Eye (tissue), 1 donor: ENCODE measurements around the gene REEP1.
"Not testable (repeated sequence)": the region's sequence is repeated elsewhere in the genome, so short reads cannot be mapped to it uniquely, and the experiment has no call there.

ENCODE experiments used
- DNase-seq: peaks from one replicate; pipeline ENCODE4 v3.0.0-alpha.2; 2015

Gene REEP1

DNA sequence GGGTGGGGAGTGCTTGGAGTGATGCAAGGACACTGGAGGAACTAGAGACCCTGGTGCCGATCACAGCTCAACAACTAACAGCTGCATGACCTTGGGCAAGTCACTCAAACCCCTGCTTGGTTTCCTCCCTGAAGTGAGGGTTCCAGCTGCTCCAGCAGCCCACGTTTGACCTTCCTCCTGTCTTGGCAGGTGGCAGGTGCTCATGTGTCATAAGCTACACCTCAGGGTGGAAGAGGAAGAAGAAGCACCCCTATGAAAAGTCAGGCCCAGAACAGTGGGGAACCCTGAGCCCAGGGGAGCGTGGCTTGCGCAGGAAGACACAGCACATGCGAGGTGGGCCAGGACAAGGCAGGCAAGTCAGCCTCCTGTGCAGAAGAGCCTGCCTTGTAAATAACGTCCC lies 95.8 kb downstream of the REEP1 start:
- DNase-seq = no peak

DNA sequence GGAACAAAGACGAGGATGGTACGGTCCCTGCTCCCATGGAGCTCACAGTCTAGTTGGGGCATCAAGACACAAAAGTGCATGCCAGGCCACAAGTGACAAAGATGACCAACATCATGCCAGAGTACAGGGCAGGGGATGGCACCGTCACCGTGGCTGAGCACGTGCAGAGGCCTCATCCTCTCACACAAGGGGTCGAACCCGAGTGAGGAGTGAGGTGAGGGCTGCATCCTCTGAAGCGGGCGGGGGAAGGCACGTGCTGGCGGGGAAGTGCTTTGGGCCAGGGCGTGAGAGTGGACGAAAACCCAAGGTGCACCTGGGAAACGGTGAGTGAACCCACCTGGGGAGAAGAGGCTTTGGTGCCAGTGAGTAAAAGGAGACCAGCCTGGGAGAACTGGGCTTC lies 97.2 kb downstream of the REEP1 start:
- no peak for DNase-seq

DNA sequence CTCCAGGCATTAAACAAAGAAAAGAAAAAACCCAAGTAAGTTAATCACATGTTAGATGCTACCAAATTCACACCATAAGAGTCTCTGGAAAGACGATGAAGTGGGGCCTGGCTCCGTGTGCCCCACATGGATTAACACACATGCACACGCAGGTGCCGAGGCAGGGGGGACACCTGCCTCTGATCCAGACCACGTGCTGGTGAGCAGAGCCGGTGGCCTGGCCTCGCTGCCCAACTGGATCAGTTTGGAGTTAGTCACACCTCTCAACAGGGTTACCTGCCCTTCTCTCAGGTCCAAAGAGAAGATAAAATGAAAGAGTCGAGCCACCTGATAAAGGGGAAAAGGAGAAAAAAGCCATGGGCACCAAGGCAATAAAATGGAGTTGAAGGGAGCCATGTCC lies 97.7 kb downstream of the REEP1 start:
- DNase-seq = no peak

DNA sequence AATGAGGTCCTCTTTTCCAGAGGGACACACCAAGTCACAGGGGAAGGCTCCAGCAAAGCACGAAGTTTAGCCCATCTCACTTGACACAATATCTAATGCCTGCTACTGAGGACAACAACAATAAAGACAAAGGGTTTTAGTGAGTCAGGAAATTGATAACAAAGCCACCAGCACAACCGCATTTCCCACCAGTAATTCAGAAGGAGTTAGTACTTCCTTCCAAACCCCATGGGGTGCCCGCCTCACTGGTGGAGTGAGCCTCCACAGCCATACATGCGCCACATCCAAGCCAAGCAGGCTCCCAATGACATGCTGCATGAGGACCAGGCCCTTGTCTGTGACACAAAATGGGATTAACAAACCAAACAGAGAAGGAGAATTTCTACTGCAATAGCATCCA lies 98.1 kb downstream of the REEP1 start:
- DNase-seq = no peak

DNA sequence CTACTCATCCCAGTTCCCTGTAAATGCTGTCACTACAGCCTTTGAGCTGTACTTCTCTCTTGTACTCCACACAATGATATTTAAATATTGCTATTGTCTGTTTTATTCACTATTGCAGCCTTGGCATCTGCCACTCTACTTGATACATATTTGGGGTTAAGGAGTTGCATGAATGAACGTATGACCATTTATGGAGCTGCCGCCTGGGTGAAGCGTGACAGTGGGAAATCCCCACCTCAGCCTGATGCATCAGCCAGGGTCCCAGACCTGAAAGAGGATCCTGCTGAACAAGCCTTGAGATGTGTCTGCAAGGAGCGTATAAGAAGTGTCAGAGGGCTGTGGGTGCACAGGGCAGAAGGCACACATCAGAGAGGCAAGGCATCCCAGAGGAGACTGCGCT lies 99.1 kb downstream of the REEP1 start:
- DNase-seq = no peak

DNA sequence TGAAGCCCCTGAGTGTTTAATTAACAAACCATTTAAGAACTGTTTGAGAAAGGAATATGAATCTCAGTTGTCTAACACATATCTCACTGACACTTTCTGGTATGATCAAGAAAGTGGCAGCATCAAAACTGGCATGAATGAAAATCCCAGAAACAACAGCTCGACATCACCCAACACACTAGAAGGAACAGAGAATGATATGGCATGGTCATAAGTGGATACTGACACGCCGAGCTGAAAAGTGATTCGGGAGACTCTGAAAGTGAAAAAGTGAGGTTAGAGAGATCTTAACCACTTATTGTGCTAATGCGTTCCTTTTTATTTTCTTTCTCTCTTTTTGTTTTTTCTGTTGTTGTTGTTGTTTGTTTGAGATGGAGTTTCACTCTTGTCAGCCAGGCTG lies 100.3 kb downstream of the REEP1 start:
- DNase-seq = no peak

DNA sequence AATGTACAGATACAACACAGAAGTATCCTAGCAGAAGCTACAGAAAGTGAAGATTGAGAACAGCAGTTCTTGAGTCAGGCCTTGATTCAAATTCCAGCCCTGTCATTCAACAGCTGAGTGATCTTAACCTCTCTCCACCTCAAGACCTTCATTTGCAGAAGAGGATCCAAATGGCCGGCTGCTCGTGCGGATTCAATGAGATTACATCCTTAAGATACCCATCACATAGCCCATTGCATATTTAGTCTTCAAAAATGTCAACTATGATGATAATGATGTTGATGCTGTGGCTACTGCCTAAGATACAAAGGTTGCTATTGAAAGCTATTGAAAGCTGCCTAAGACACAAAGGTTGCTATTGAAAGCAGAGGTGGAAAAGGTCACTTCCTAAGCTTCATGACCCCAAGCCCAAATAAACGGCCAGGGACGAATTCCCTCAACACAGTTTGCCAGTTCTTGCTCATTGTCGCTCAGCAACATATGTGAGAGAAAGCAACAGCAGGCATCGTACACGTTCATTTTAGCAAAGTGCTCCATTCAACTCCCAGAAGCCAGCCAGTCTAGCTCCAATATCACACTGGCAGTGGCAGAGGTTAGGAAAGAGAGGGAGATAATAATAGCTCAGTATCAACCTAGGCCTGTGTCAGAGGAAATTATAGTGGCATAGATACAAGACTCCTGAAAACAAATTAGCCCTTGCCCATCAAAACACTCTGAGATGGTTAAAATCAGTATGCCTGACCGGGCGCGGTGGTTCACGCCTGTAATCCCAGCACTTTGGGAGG lies 102.0 kb downstream of the REEP1 start:
- peak; percentile 29 for DNase-seq

DNA sequence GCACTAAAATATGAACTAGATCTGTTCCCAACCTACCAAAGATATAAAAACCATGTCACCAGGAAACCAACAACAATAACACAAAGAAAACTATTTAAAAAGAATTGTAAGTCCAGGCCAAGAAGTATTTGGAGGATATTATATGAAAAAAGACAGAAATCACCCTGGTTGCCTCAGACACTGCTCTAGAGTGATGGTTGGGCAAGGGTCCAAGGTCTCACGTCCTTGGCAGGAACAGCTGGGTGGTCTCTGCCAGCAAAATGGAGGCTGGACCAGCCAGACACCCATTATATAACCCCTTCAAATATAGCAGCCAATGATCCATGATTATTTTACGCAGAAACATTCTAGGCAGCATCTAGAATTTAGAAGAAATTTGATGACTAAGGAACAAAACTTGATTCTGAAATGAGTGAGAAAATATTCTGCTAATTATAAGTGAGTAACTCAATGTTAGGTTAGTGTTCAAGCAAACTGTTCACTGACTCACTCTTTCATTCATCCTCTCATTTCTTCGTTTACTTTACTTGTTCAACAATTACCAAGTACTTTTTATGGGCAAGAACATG lies 102.8 kb downstream of the REEP1 start:
- DNase-seq = no peak

DNA sequence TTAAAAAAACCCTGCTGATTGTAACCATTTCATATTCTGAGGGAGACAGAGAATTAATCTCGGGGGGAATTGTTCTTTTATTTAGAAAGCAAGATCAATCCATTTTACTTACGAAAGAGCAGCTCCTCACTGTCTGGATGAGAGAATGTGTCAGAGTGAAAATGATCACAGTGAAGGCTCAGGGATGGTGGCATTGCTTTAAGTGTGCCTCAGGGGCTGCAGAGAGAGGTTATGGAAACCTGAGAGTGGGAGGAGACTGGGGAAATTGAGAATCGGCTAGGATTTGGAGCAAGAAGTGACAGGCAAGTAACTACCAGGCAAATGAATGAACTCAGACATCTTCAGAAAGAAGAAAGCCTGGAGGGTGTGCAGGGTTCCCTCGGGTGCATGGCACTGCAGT lies 104.0 kb downstream of the REEP1 start:
- peak; percentile 64 for DNase-seq

DNA sequence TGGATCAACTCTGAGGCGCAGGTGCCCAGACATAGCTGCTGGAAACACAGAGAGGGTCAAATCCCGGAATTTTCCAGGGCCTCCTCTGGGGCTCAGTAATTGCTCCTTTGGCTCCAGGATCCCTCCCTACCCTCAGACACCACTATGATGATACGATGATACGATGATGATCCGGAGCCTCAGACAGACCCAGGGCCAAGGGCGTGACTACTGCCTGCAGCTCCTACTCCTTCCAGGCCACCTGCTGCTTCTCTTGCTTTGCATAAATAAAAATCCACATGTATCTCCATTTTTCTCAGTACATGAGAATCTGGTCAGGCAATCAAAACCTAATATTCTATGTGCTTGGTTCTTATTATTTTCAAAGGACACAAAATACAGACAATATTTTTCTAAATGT lies 104.5 kb downstream of the REEP1 start:
- no peak for DNase-seq

DNA sequence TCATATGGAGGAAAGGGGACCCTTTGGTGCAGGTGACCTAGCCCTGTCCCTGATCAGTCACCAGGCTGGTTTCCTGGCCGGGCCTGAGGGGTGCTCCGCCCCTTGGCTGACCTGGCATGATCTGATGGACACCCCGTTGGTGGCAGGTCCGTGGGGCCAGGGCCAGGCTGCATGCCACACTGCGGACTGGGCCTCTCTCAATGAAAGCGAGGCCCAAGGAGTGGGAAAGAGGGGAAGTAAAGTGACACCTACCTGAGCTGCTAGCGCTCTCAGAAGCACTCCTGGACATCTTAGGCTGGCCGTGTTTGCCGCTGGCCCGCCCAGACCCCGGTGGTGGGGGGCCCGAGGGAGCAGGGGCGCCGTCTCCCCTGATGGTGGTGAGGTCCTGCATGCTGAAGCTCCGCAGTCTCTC lies 105.0 kb downstream of the REEP1 start:
- no peak for DNase-seq

DNA sequence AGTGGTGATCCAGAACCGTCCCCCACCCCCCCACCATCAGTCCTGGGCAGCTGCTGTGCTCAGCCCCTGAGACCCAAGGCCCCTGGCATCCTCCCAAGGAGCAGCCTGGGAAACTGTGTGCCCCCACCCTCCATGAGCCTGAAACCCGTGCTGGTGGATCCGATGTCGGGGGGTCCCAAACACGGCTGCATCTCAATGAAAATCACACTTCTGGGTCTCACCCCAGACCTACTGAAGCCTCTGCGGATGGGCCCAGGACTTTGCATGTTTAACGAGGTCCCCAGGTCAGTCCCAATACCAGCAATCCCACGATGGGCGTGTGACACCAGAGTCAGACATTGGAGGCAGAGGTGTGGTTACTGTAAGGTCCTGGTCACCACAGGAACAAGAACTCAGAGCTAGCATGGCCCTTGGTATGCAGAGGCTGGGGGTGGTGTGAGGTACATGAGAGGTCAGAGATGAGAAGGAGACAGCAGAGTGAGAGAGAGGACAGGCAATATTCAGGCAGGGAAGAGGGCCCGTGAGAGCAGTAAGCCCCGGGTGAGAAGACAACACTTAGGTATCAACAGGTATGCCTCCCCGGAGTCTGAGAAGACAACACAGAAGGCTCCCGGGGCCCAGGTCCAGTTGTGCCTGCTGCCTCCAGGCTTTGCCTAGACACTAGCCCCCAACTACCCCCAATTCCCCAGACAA lies 105.6 kb downstream of the REEP1 start:
- DNase-seq = no peak

DNA sequence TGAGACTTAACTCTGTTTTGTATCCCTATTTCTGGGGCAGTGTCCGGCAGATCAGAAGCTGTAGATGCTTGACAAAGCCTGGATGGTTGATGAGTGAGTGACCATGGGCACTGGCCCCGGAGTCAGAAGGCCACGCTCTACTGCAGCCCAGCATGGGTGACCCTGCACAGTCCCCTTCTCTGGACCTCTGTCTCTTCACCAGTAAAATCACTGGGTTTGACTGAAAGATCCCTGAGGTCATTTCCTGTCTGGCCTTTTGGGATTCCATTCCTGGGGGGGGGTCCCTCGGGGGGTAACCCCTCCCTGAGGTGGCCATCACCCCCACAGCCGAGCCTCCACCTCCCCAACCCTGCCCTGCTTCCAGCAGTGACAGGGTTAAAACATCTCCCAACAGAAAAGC lies 106.5 kb downstream of the REEP1 start:
- no peak for DNase-seq

DNA sequence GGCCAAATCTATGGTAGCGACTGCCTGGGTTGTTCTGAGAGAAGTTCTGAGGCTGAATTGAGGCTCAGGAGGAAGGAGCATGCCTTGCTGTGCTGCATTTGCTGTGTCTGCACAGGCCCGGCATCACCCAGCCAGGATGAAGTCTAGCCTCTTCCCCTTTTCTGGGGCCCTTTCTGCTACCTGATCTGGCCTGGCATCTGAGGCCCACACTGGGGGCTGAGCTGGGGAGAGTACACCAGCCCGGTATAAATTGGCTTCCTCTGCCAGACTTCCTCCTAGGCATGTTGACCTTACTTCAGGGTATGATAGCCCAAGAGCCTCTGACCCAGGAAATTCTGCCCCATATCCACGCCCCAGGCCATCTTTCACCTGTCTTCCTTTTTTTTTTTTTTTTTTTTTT lies 108.2 kb downstream of the REEP1 start:
- no peak for DNase-seq

DNA sequence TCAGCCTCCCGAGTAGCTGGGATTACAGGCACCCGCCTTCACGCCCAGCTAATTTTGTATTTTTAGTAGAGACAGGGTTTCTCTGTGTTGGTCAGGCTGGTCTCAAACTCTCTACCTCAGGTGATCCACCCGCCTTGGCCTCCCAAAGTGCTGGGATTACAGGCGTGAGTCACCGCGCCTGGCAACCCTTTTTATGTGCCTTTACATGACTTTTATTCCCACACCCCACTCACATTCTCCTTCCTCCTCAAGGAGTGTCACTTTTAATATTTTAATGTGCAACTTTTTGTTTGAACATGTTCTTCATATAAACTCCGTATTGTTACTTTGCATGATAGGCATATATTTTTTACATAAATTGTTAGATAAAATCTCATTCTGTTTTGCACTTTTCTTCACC lies 108.9 kb downstream of the REEP1 start:
- not testable (repeated sequence) for DNase-seq

DNA sequence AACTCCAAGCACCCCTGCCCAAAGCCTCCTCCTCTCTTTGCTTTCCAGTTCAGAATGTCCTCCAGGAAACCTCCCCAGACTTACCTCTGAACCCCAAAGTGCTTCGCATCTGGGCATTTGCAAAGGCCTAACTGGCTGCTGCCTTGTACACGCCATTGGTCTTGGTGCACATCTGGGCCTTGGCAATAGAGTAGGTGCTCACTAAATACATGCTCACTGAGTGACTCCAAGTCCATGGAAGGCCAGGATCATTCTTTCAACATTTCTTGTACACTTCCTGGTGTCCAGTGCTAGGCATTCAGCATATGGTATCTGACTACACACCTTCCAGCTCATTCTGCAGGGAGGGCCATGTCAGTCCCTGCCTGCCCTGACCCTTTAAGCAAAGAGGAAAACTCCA lies 109.7 kb downstream of the REEP1 start:
- DNase-seq = no peak

DNA sequence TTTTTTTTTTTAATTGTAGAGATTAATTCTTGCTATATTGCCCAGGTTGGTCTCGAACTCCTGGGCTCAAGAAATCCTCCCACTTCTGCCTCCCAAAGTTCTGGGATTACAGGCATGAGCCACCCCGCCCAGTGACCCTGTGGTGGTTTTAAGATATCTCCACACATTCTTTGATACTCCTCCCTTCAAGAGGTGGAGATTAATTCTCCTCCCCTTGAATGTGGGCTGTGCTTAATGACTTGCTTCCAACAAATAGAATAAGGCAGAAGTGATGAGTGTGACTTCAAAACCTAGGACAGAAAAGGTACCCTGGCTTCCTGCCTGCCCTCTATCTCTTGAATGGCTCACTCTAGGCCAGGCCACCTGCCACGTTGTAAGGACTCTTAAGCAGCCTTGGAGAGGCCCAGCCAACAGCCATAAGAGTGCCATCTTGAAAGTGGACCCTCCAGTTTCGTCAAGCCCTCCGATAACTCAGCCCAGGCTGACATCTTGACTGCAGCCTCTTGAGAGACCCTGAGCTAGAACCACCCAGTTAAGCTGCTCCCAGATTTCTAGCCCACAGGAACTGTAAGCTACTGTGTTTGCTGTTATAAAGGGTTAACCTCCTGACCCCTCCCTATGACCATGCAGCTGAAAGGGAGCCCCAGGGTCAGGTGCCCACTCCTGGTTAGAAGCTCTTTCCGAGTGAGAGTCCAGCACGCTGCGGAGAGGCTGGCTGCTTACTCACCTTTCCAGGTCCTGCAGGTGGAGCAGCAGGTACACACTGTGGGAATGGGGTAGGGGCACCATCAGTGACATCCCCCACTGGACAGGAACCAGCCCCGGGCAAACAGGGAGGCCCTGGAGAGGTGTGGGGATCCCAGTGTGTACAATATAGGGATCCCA lies 110.5 kb downstream of the REEP1 start:
- DNase-seq = no peak

DNA sequence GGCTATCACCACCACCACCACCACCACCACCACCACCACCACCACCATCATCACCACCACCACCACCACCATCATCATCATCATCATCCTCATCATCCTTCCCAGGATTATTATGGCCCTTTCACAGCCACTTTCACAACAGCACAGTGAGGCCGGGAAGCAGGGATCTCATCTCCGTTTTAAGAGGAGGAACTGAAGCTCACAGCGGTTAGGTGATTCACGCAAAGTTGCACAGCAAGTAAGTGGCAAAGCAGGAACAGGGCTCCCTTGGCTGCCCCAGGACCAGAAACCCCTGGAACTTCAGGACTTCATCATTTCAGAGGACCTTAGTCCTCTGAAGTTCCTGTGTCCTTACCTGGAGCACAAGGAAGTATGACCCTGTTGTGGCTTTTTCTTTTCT lies 111.4 kb downstream of the REEP1 start:
- DNase-seq = no peak

DNA sequence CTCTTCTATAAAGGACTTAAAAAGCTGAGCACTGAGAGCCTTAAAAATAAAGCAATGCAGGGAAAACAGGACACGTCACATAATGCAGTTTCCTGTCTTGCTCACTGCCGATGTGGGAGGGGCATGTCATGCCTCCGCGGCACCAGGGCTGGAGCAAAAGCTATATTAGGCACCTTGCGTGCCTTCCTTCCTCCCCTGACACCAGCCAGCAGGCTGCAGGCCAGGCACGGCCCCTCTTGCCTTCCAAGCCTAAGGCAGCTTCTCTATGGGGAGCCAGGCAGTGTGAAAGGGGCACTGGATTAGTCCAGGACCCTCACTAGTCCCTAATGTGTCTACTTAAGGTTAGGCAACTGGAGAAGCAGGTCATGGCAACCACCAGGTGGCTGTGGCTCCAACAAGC lies 111.8 kb downstream of the REEP1 start:
- DNase-seq = no peak

DNA sequence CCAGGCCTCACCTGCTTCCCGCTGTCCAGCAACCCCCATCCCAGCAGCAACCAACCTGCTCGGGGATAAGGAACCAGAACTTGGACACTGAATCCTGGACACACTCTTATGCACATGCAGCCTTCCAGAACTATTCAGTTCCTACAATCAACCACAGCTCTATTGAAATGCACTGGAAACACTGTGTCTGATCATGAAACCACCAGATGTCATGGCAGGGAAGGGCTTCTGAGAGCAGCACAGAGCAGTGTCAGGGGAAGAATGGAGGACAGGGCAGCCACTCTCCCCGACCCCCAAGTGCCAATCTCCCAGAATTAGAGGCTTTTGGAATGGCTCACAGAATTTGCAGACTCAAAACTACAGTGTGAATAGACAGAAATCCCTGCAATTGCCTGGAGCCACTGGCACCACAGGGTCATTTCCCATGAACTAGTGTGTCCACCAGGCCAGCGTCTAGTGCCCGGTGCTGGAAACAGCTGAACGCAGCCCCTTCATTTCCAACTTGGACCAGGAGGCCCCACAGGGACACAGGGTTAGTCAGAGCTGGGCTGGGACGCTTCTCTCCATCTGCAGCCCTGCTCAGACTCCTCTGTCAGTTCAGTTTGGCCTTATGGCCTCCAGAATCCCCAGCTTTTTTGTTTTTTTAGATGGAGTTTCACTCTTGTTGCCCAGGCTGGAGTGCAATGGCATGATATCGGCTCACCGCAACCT lies 112.6 kb downstream of the REEP1 start:
- no peak for DNase-seq

DNA sequence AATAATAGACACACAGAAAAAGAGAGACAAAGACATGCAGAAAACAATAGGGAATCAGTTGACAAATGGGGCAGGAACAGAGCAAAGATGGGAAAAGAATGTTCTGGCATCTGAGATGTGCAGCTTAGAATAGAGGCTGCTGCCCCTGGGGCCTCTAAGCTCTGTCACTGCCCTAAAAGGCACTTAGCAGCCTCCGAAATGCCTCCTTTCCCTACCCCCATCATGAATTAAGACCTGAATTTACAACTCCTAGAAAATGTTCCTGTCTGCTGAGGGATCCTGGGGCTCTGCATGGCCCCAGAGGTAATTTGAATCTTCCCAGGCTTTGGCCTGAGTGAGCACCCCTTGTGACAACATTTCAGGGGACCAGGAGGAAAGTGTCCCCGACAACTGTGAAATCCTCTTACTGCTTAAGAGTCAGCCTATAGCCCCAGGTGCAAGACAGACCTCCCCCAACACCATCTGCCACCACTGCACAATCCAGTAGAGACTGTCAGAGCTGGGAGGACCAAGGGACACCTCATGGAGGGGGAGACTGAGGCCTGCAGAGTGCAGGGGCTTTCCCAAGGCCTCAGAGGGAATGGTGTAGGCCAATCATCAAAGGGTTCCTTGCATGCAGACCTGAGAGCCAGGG lies 113.4 kb downstream of the REEP1 start:
- DNase-seq = peak; percentile 64
